ENCODE results near the gene UFC1.

DNA sequence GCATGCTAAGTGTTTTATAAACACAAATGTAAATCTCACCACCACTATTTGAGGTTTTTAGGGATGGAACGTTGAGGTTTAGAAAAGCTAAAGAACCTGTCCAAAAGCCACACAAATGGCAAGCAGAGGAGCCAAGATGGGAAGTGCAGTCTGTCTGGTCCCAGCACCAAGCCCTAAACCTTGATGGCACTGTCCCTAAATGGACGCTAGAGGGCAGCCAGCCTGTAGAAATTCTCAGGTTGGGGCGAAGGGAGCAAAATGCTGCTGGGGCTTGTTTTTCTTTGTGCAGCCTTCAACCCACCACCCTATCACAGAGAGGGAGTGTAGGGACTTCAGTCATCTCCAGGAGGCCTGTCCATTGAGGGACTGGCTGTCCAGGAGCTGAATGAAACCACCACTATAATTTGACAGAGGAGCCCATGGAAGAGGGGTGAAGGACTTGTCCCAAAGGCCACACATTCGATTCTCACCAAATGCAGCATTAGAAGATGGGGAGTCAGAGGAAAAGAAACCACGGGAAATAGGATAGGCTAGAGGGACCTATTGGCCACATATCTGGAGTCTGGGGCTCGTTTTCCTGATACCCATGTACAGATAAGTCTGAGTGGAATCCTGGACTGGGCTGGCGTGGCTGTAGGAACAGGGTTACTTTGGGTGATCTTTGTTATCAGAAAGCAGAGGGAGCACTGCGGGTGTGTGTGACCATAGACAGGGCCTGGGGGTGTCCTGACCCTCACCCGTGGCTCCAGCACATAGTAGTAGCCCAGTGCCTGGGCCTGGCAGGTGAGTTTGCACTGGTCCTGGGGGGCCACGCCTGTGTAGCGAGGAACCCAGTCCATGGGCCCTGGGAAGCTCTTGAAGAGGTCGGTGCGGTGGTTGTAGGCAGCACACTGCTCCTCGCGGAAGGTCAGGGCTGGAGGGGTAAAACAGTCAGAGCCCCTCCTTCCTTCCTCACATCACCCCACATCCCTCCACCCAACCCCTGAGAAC lies 39.0 kb downstream of the UFC1 start:
- TF ChIP-seq EP300 (IDR thresholded peaks at IDR 0.05) (no peak), POLR2A (IDR thresholded peaks at IDR 0.05) (peak in 1 of 2 donors; percentile 10)
- TF ChIP-seq, protein P1, sequence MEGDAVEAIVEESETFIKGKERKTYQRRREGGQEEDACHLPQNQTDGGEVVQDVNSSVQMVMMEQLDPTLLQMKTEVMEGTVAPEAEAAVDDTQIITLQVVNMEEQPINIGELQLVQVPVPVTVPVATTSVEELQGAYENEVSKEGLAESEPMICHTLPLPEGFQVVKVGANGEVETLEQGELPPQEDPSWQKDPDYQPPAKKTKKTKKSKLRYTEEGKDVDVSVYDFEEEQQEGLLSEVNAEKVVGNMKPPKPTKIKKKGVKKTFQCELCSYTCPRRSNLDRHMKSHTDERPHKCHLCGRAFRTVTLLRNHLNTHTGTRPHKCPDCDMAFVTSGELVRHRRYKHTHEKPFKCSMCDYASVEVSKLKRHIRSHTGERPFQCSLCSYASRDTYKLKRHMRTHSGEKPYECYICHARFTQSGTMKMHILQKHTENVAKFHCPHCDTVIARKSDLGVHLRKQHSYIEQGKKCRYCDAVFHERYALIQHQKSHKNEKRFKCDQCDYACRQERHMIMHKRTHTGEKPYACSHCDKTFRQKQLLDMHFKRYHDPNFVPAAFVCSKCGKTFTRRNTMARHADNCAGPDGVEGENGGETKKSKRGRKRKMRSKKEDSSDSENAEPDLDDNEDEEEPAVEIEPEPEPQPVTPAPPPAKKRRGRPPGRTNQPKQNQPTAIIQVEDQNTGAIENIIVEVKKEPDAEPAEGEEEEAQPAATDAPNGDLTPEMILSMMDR (IDR thresholded peaks at IDR 0.05) = peak in 3 of 4 experiments; percentile 73 to 86 (median 79)

All from gastroesophageal sphincter (tissue), 3 donors.